ENCODE measurements around the gene DDX39B. TPM values are rescaled to one million over a fixed set of nuclear protein-coding genes. Genes with fewer than 3 reads are reported as not detected.
A peak's percentile ranks its signal among the peaks of the same experiment; 100 is the strongest.

The DDX39B gene
- total RNA-seq, 1 experiment from 2014 or later: 565 TPM

GRCh38 chr6:31585491-31585890, 43.7 kb upstream of the DDX39B start:
- Mint-ChIP-seq H3K9me3 (ENCODE audit: unreplicated experiment) (no peaks in the 10 kb centered on the region), H3K27ac (ENCODE audit: low read depth, unreplicated experiment) (no peak overlapping the region), H3K4me3 (ENCODE audit: unreplicated experiment) (no peak overlapping the region), H3K36me3 (ENCODE audit: insufficient read depth, unreplicated experiment) (no peaks in the 10 kb centered on the region), H3K4me1 (ENCODE audit: insufficient read depth, unreplicated experiment) (peaks cover 17% of the 10 kb centered on the region), H3K27me3 (ENCODE audit: insufficient read depth, unreplicated experiment) (no peaks in the 10 kb centered on the region)
- no TSS peak for BruUV-seq (replicated peaks)
- peak; percentile 33 for TF ChIP-seq CTCF (IDR thresholded peaks at IDR 0.05; ENCODE audit: unreplicated experiment)
- POLR2A ChIA-PET: interaction anchor here (1.5 kb wide), 1 partner anchor 13 kb away, joined by 6 read pairs; no protein-coding TSS in a partner anchor
- peak; percentile 29 for DNase-seq (ENCODE audit: unreplicated experiment)
- CTCF ChIA-PET: interaction anchor here (0.7 to 18.9 kb wide), 3 partner anchors 12 to 126 kb away, joined by 3 to 215 read pairs (median 3); partner anchors contain the start of gene NCR3
- intact Hi-C loops (cut with micrococcal nuclease): no loop called here

- CTCF ChIA-PET: interaction anchor here (0.7 to 18.9 kb wide), 3 partner anchors 8 to 17 kb away, joined by 3 to 215 read pairs (median 3); partner anchors contain the start of gene NCR3
- intact Hi-C loops (cut with micrococcal nuclease): loop anchor here (5.0 kb wide), 1 partner anchor 35 kb away; the partner anchor contains the start of genes ATP6V1G2 and NFKBIL1
- POLR2A ChIA-PET: interaction anchor here (1.0 to 1.5 kb wide), 2 partner anchors 34 to 41 kb away, joined by 3 to 4 read pairs; partner anchors contain the start of gene DDX39B
- peak within 1 kb of the TSS; percentile 66 for H3K27ac Mint-ChIP-seq (ENCODE audit: low read depth, unreplicated experiment)
- H3K4me1 Mint-ChIP-seq (ENCODE audit: insufficient read depth, unreplicated experiment): peaks cover 10% of the 10 kb centered on the region
- no TSS peak for BruUV-seq (replicated peaks)
- H3K9me3 Mint-ChIP-seq (ENCODE audit: unreplicated experiment): no peaks in the 10 kb centered on the region
- DNase-seq (ENCODE audit: unreplicated experiment): no peak
- no peaks in the 10 kb centered on the region for H3K27me3 Mint-ChIP-seq (ENCODE audit: insufficient read depth, unreplicated experiment)
- no peaks in the 10 kb centered on the region for H3K36me3 Mint-ChIP-seq (ENCODE audit: insufficient read depth, unreplicated experiment)
- no peak for TF ChIP-seq CTCF (IDR thresholded peaks at IDR 0.05; ENCODE audit: unreplicated experiment)
- peak within 1 kb of the TSS; percentile 96 for H3K4me3 Mint-ChIP-seq (ENCODE audit: unreplicated experiment)
Observed at GRCh38 chr6:31582230-31582643, 40.4 kb upstream of the DDX39B start, which contains the start of gene LTB. Gene LTB, minus strand, starts transcription at chr6:31582424. Its CDS starts 7 bp downstream, at chr6:31582417.

- DNase-seq (ENCODE audit: unreplicated experiment): no peak
- TF ChIP-seq CTCF (IDR thresholded peaks at IDR 0.05; ENCODE audit: unreplicated experiment): no peak
- Mint-ChIP-seq H3K36me3 (ENCODE audit: insufficient read depth, unreplicated experiment) (no peaks in the 10 kb centered on the region), H3K27me3 (ENCODE audit: insufficient read depth, unreplicated experiment) (no peaks in the 10 kb centered on the region), H3K4me3 (ENCODE audit: unreplicated experiment) (peak overlapping the region; percentile 96), H3K27ac (ENCODE audit: low read depth, unreplicated experiment) (peak overlapping the region; percentile 66), H3K9me3 (ENCODE audit: unreplicated experiment) (no peaks in the 10 kb centered on the region), H3K4me1 (ENCODE audit: insufficient read depth, unreplicated experiment) (peaks cover 10% of the 10 kb centered on the region)
- no TSS peak for BruUV-seq (replicated peaks)
- POLR2A ChIA-PET: interaction anchor here (1.1 to 1.5 kb wide), 2 partner anchors 16 to 40 kb away, joined by 4 read pairs; partner anchors contain the start of gene DDX39B
- CTCF ChIA-PET: interaction anchor here (0.6 to 18.9 kb wide), 5 partner anchors 8 to 947 kb away, joined by 3 to 215 read pairs (median 3); partner anchors contain the start of gene NCR3
- intact Hi-C loops (cut with micrococcal nuclease): loop anchor here (1.0 to 5.0 kb wide), 2 partner anchors 17 to 34 kb away; partner anchors contain the start of genes ATP6V1G2 and NFKBIL1
Observed at GRCh38 chr6:31581434-31582229, 39.8 kb upstream of the DDX39B start.

Measured in MCF 10A (cell line).